H1 (cell line): ENCODE results near the gene PRKN.

ENCODE experiments used
- BRCA1 ChIP-seq: IDR thresholded peaks from 2 replicates; pipeline ENCODE4 v1.6.1; 2012; ENCODE audit warnings: low read depth, low read length, improper control_type of control experiment
- CBX5 ChIP-seq: fragments of 300-800, 300-1000 bp; sonication (generic); IDR thresholded peaks from 2 replicates; pipeline ENCODE4 v1.7.1; 2016; ENCODE audit warnings: antibody characterized with exemption, low read length, low read depth
- CTCF ChIP-seq, 3 experiments: IDR thresholded peaks; 1 replicate in 2 of 3; 2 replicates in 1 of 3; pipeline versions ENCODE4 v1.5.1 to v1.6.1; 2011; ENCODE audit warnings: low read length in 3 of 3, mild to moderate bottlenecking in 3 of 3, inconsistent platforms in 2 of 3, low read depth in 1 of 3, moderate library complexity in 1 of 3; ENCODE audit not compliant: insufficient read depth in 1 of 3; ENCODE audit errors: control extremely low read depth in 1 of 3
- EP300 ChIP-seq, 2 experiments: IDR thresholded peaks; 1 replicate in 1 of 2; 2 replicates in 1 of 2; pipeline ENCODE4 v1.6.1; 2011 to 2012; ENCODE audit warnings: low read depth in 2 of 2, low read length in 2 of 2, mild to moderate bottlenecking in 2 of 2, borderline replicate concordance in 1 of 2, inconsistent platforms in 1 of 2, moderate library complexity in 1 of 2
- JUND ChIP-seq: IDR thresholded peaks from 2 replicates; pipeline ENCODE4 v1.6.1; 2011; ENCODE audit warnings: mild to moderate bottlenecking, improper control_type of control experiment, low read length
- POLR2AphosphoS5 ChIP-seq: IDR thresholded peaks from 2 replicates; pipeline ENCODE4 v1.6.1; 2011; ENCODE audit warnings: low read depth, low read length
- RAD21 ChIP-seq, 2 experiments: IDR thresholded peaks in 1 of 2; conservative IDR thresholded peaks in 1 of 2; 2 replicates each; pipeline ENCODE4 v1.6.1; 2011; ENCODE audit warnings: low read depth in 2 of 2, low read length in 2 of 2, improper control_type of control experiment in 1 of 2, inconsistent platforms in 1 of 2, mild to moderate bottlenecking in 1 of 2, moderate library complexity in 1 of 2
- RFX5 ChIP-seq: IDR thresholded peaks from 2 replicates; pipeline ENCODE4 v1.6.1; 2011; ENCODE audit warnings: low read depth, low read length, improper control_type of control experiment, borderline replicate concordance
- RXRA ChIP-seq: IDR thresholded peaks from 2 replicates; pipeline ENCODE4 v1.6.1; 2011; ENCODE audit warnings: low read depth, mild to moderate bottlenecking, low read length, moderate library complexity; ENCODE audit not compliant: insufficient read depth
- SP1 ChIP-seq: IDR thresholded peaks from 2 replicates; pipeline ENCODE4 v1.6.1; 2011; ENCODE audit warnings: low read depth, low read length
- SP4 ChIP-seq: IDR thresholded peaks from 2 replicates; pipeline ENCODE4 v1.6.1; 2012; ENCODE audit warnings: low read length, inconsistent platforms
- TAF1 ChIP-seq: IDR thresholded peaks from 2 replicates; pipeline ENCODE4 v1.6.1; 2011; ENCODE audit warnings: mild to moderate bottlenecking, low read depth, low read length
- USF2 ChIP-seq: IDR thresholded peaks from 2 replicates; pipeline ENCODE4 v1.6.1; 2011; ENCODE audit warnings: low read length, improper control_type of control experiment
- YY1 ChIP-seq: IDR thresholded peaks from 2 replicates; pipeline ENCODE4 v1.6.1; 2011; ENCODE audit warnings: low read depth, mild to moderate bottlenecking, low read length

GRCh38 chr6:162332365-162332764 is 395.2 kb downstream of the PRKN start:
- TF ChIP-seq CTCF (IDR thresholded peaks at IDR 0.05; ENCODE audit: control extremely low read depth in 1 of 3, insufficient read depth in 1 of 3, low read depth in 1 of 3, low read length in 3 of 3) (no peak), YY1 (no peak), USF2 (no peak), TAF1 (no peak), RAD21 (IDR thresholded peaks at IDR 0.05 in 1 of 2, conservative IDR thresholded peaks at IDR 0.05 in 1 of 2; ENCODE audit: low read depth in 2 of 2, low read length in 2 of 2) (no peak), POLR2AphosphoS5 (no peak), RFX5 (no peak), RXRA (no peak), SP4 (no peak), EP300 (IDR thresholded peaks at IDR 0.05; ENCODE audit: borderline replicate concordance in 1 of 2, low read depth in 2 of 2, low read length in 2 of 2) (no peak), BRCA1 (no peak), SP1 (no peak), JUND (no peak), CBX5 (no peak)
